Osteoblast (primary cell): ENCODE results near the gene GMCL1. TPM values are rescaled to one million over a fixed set of nuclear protein-coding genes. Genes with fewer than 3 reads are reported as not detected.

Source experiments
- DNase-seq: peaks from one replicate; pipeline ENCODE4 v3.0.0; 2011; ENCODE audit warnings: low spot score, mixed read lengths; ENCODE audit not compliant: insufficient read length; ENCODE audit errors: missing footprints
- H2AFZ ChIP-seq: 2 replicates; pipeline ENCODE4 v1.6.0; 2011; ENCODE audit warnings: mild to moderate bottlenecking, low read length
- H3K27ac ChIP-seq: 2 replicates; pipeline ENCODE4 v1.5.1; 2011; ENCODE audit warnings: mild to moderate bottlenecking, low read depth, low read length, moderate library complexity
- H3K27me3 ChIP-seq: 2 replicates; pipeline ENCODE4 v1.6.0; 2012; ENCODE audit warnings: mild to moderate bottlenecking, control low read depth, inconsistent platforms, low read length, moderate library complexity; ENCODE audit not compliant: insufficient read depth
- H3K36me3 ChIP-seq: 2 replicates; pipeline ENCODE4 v1.5.1; 2011; ENCODE audit warnings: mild to moderate bottlenecking, low read length, control low read depth, moderate library complexity; ENCODE audit not compliant: insufficient read depth
- H3K4me1 ChIP-seq: 2 replicates; pipeline ENCODE4 v1.5.1; 2011; ENCODE audit warnings: mild to moderate bottlenecking, low read length, control low read depth, moderate library complexity; ENCODE audit not compliant: insufficient read depth
- H3K4me2 ChIP-seq: 2 replicates; pipeline ENCODE4 v1.6.0; 2011; ENCODE audit warnings: mild to moderate bottlenecking, low read length; ENCODE audit not compliant: insufficient read depth
- H3K4me3 ChIP-seq: fragments of 200-600 bp; sonication (generic); 3 replicates; pipeline ENCODE4 v1.5.1; 2012; ENCODE audit warnings: mild to moderate bottlenecking, low read length, inconsistent platforms; ENCODE audit not compliant: insufficient read depth
- H3K79me2 ChIP-seq: 2 replicates; pipeline ENCODE4 v1.6.0; 2012; ENCODE audit warnings: mild to moderate bottlenecking, low read length, control low read depth, inconsistent platforms; ENCODE audit not compliant: insufficient read depth
- H3K9me3 ChIP-seq: 2 replicates; pipeline ENCODE4 v1.5.1; 2011; ENCODE audit warnings: low read depth, low read length, control low read depth
- H4K20me1 ChIP-seq: 2 replicates; pipeline ENCODE4 v1.6.0; 2012; ENCODE audit warnings: mild to moderate bottlenecking, low read length, control low read depth; ENCODE audit not compliant: insufficient read depth
- total RNA-seq: library from RNA; depleted of rRNA; stranded (reverse); fragments of >200 nt; gene quantifications from 2 replicates; pipeline ENCODE4 v1.2.3, GENCODE V29; 2012
- TF ChIP-seq, protein P1 (sequence below): IDR thresholded peaks from 2 replicates; pipeline ENCODE4 v1.5.1; 2011; ENCODE audit warnings: mild to moderate bottlenecking, low read depth, low read length, moderate library complexity; ENCODE audit errors: extremely low read depth

GMCL1 gene
- total RNA-seq, 1 donor, result 8.7 TPM

DNA sequence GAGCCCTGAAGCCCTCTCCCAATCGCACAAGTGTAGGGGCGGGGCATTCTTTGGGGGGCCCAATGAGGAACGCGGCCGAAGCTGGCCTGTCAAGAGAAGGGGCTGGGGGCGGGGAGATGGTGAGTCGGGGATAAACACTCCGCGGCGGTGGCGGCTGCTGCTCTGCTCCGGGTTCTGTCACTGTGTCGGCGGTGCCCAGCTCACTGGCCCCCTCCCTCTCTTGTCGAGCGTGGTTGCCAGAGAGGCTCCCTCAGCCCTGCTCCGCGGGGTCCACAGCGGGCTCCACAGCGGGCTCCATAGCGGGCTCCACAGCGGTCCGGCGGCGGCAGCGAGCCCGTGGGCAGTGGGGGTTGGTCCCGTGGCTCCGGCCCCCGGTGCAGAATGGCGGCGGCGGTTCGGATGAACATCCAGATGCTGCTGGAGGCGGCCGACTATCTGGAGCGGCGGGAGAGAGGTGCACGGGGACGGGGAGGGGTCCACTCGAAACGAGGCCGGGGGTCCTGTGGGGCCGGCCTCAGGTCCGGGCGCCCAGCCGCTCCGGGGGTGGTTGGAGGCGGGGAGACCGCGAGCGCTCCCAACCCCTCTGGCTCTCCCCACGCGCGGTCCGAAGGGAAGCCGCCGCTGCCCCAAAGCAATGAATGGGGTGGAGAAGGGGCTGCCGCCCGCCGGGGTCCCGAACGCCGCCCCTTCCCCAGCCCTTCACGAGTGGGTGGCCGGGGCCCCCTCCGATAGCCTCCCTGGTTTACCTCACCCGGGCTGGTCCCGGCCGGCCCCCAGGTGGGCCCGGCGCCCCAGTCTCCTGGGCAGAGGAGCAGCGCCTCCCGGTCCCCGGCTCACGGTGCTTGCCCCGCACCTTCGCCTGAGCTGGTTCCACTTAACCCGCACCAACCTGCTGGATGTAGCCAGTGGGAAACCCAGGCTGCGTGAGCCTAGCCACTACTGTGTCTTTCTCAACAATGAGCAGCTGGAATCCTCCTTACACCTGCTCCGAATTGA, 85.8 kb downstream of the GMCL1 start, which contains the start of gene MXD1:
MXD1 (plus strand) TSS at position 160 of the 996 bp plus-strand sequence; CDS start at position 382, 222 bp downstream.
- no peaks in the 10 kb centered on the region for H4K20me1 ChIP-seq
- H3K79me2 ChIP-seq, result peaks cover 30% of the 10 kb centered on the region
- H2AFZ ChIP-seq, result peak within 1 kb of the TSS; percentile 72
- no peaks in the 10 kb centered on the region for H3K9me3 ChIP-seq
- TF ChIP-seq, protein P1, sequence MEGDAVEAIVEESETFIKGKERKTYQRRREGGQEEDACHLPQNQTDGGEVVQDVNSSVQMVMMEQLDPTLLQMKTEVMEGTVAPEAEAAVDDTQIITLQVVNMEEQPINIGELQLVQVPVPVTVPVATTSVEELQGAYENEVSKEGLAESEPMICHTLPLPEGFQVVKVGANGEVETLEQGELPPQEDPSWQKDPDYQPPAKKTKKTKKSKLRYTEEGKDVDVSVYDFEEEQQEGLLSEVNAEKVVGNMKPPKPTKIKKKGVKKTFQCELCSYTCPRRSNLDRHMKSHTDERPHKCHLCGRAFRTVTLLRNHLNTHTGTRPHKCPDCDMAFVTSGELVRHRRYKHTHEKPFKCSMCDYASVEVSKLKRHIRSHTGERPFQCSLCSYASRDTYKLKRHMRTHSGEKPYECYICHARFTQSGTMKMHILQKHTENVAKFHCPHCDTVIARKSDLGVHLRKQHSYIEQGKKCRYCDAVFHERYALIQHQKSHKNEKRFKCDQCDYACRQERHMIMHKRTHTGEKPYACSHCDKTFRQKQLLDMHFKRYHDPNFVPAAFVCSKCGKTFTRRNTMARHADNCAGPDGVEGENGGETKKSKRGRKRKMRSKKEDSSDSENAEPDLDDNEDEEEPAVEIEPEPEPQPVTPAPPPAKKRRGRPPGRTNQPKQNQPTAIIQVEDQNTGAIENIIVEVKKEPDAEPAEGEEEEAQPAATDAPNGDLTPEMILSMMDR, result no peak
- H3K36me3 ChIP-seq, result peaks cover 24% of the 10 kb centered on the region
- H3K27me3 ChIP-seq, result no peaks in the 10 kb centered on the region
- H3K4me1 ChIP-seq, result peaks cover 34% of the 10 kb centered on the region
- peak; percentile 73 for DNase-seq
- peak within 1 kb of the TSS; percentile 93 for H3K27ac ChIP-seq
- H3K4me3 ChIP-seq, result peak within 1 kb of the TSS; percentile 91
- peak within 1 kb of the TSS; percentile 95 for H3K4me2 ChIP-seq

DNA sequence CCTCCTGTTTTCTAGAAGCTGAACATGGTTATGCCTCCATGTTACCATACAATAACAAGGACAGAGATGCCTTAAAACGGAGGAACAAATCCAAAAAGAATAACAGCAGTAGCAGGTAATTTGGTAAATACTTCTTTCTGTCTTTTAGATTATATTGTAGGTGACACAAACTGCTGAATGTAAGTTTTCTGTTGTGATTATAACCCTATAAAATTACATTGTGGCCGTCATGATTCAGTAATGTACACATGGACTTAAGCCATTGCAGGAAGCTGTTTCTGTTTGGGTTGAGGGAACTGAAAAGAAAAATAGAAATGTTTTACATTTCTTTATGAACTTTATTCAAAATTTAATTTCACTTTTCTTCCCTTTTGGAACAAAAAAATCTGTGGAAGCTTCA, 86.6 kb downstream of the GMCL1 start:
- H2AFZ ChIP-seq, result no peak overlapping the region

DNA sequence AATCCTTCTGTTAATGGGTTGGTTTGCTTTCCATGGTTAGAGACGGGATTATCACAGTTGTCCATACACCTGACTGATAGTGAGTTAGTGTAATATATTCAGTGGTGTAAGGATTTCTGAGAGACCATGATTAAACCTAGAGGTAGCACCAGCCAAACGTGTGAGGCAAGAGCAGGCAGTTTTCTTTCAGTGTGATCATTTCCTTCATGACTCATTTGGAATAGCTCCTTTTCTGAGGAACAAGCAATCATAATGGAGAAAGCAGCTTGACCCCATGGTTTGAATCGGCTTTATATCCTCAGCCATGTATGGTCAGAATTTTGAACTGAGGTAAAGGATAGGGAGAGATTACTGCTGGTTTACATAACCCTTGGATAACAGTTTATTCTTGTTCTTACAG, 88.4 kb downstream of the GMCL1 start:
- H3K27ac ChIP-seq, result peak overlapping the region; percentile 73
- peak overlapping the region; percentile 9 for H3K4me3 ChIP-seq
- peaks cover 32% of the 10 kb centered on the region for H3K79me2 ChIP-seq
- no peaks in the 10 kb centered on the region for H3K9me3 ChIP-seq
- H4K20me1 ChIP-seq, result no peaks in the 10 kb centered on the region
- DNase-seq, result peak; percentile 93
- H3K4me2 ChIP-seq, result peak overlapping the region; percentile 41
- H3K27me3 ChIP-seq, result no peaks in the 10 kb centered on the region
- TF ChIP-seq, protein P1, result no peak
- H3K36me3 ChIP-seq, result peaks cover 40% of the 10 kb centered on the region
- peaks cover 34% of the 10 kb centered on the region for H3K4me1 ChIP-seq
- peak overlapping the region; percentile 40 for H2AFZ ChIP-seq

More for the DNA sequence above, 86.6 kb downstream of the GMCL1 start:
- no peak for DNase-seq
- Histone ChIP-seq H3K27ac (peak overlapping the region; percentile 60), H3K4me2 (peak overlapping the region; percentile 95), H3K27me3 (no peaks in the 10 kb centered on the region), H3K4me3 (peak overlapping the region; percentile 91), H4K20me1 (no peaks in the 10 kb centered on the region), H3K36me3 (peaks cover 26% of the 10 kb centered on the region), H3K9me3 (no peaks in the 10 kb centered on the region), H3K4me1 (peaks cover 34% of the 10 kb centered on the region), H3K79me2 (peaks cover 32% of the 10 kb centered on the region)
- TF ChIP-seq, protein P1, result no peak

DNA sequence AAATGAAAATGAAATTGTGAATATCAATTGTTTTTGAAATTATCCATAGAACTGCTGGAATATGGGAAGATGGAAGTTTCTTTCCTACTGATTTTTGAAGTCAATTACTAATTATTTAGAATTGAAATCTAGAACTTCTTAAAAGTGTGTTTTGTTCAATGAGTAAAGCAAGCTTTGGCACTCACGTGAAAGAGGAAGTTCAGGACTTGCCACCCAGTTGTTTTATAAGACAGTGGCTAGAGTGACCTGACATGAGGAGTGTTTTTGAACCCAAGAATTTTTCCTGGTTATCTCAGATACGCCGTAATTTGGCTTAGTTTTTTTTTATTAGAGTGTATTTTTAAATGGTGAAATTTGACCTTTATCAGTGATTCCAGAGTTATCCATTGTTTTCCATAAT, 88.9 kb downstream of the GMCL1 start:
- H3K4me1 ChIP-seq, result peaks cover 33% of the 10 kb centered on the region
- H3K27ac ChIP-seq, result peak overlapping the region; percentile 73
- no peaks in the 10 kb centered on the region for H3K27me3 ChIP-seq
- peaks cover 32% of the 10 kb centered on the region for H3K79me2 ChIP-seq
- H3K9me3 ChIP-seq, result no peaks in the 10 kb centered on the region
- peak overlapping the region; percentile 9 for H3K4me3 ChIP-seq
- H3K4me2 ChIP-seq, result peak overlapping the region; percentile 41
- no peaks in the 10 kb centered on the region for H4K20me1 ChIP-seq
- TF ChIP-seq, protein P1, result no peak
- H3K36me3 ChIP-seq, result peaks cover 40% of the 10 kb centered on the region
- H2AFZ ChIP-seq, result peak overlapping the region; percentile 40
- peak; percentile 19 for DNase-seq
